K562 (cell line): ENCODE data around the gene LCA5L. TPM values are rescaled to one million over a fixed set of nuclear protein-coding genes. Genes with fewer than 3 reads are reported as not detected.

Source experiments
- BMI1 ChIP-seq: fragments of 150-350 bp; IDR thresholded peaks from 2 replicates; pipeline ENCODE4 v1.6.1; 2014; ENCODE audit warnings: low read length
- CHD4 ChIP-seq: fragments of 200-600 bp; sonication (generic); IDR thresholded peaks from 3 replicates; pipeline ENCODE4 v1.6.1; 2012; ENCODE audit warnings: low read depth, mild to moderate bottlenecking, mixed read lengths, low read length, inconsistent platforms; ENCODE audit not compliant: insufficient read depth, insufficient replicate concordance, poor library complexity, severe bottlenecking
- ETV1 ChIP-seq: fragments of 450-650 bp; conservative IDR thresholded peaks from 2 replicates; pipeline ENCODE4 v1.6.1; 2016; ENCODE audit warnings: missing genetic modification characterization, control low read depth, low read depth, missing compliant biosample characterization
- GTF2F1 ChIP-seq: IDR thresholded peaks from 2 replicates; pipeline ENCODE4 v1.6.1; 2011; ENCODE audit warnings: low read depth, low read length, improper control_type of control experiment
- HCFC1 ChIP-seq: IDR thresholded peaks from 2 replicates; pipeline ENCODE4 v1.6.1; 2012; ENCODE audit warnings: low read depth, low read length, improper control_type of control experiment
- HNRNPH1 ChIP-seq: fragments of 200-400 bp; formaldehyde crosslinking; optimal IDR thresholded peaks from 2 replicates; pipeline ENCODE3; 2017; ENCODE audit warnings: low read depth, mild to moderate bottlenecking, low read length, moderate library complexity
- KDM5B ChIP-seq: fragments of 200-600 bp; sonication (generic); IDR thresholded peaks from 2 replicates; pipeline ENCODE4 v1.6.1; 2012; ENCODE audit warnings: low read depth, mild to moderate bottlenecking, moderate library complexity, low read length, control low read depth, inconsistent platforms; ENCODE audit not compliant: insufficient replicate concordance
- NFXL1 ChIP-seq: fragments of 450-650 bp; formaldehyde crosslinking; IDR thresholded peaks from 2 replicates; pipeline ENCODE4 v1.4.0; 2021; ENCODE audit warnings: mild to moderate bottlenecking
- PHF8 ChIP-seq: fragments of 200-600 bp; sonication (generic); IDR thresholded peaks from 2 replicates; pipeline ENCODE4 v1.6.1; 2012; ENCODE audit warnings: mixed run types, mild to moderate bottlenecking, inconsistent platforms, low read length, moderate library complexity, borderline replicate concordance
- POLR3G ChIP-seq: IDR thresholded peaks from 2 replicates; pipeline ENCODE4 v1.6.1; 2011; ENCODE audit not compliant: insufficient read length, insufficient replicate concordance; ENCODE audit errors: extremely low read depth
- RBM14 ChIP-seq: fragments of 200-400 bp; formaldehyde crosslinking; IDR thresholded peaks from 2 replicates; pipeline ENCODE4 v1.6.1; 2018; ENCODE audit warnings: low read depth, mild to moderate bottlenecking, low read length, moderate library complexity, borderline replicate concordance; ENCODE audit not compliant: insufficient read depth
- SRSF3 ChIP-seq: fragments of 200-400 bp; formaldehyde crosslinking; IDR thresholded peaks from 2 replicates; pipeline ENCODE4 v1.6.1; 2016; ENCODE audit warnings: mild to moderate bottlenecking, low read length, moderate library complexity; ENCODE audit not compliant: insufficient read depth
- STAT5A ChIP-seq: IDR thresholded peaks from 2 replicates; pipeline ENCODE4 v1.6.1; 2012; ENCODE audit warnings: low read length, inconsistent platforms, borderline replicate concordance
- TEAD1 ChIP-seq, 2 experiments: fragments of 450-650 bp in 1 of 2; sonication (generic) in 1 of 2; formaldehyde crosslinking; IDR thresholded peaks; 2 replicates each; pipeline versions ENCODE4 v1.4.0 to v1.8.0; 2020 to 2022; ENCODE audit warnings: mild to moderate bottlenecking in 2 of 2, missing genetic modification reagents in 1 of 2
- ZBTB8A ChIP-seq: fragments of 450-650 bp; IDR thresholded peaks from 2 replicates; pipeline ENCODE4 v1.6.1; 2018; ENCODE audit warnings: mild to moderate bottlenecking, moderate library complexity; ENCODE audit not compliant: partially characterized antibody
- ZNF175 ChIP-seq: fragments of 200-800 bp; sonication (Bioruptor generic); IDR thresholded peaks from 2 replicates; pipeline ENCODE4 v1.6.1; 2016; ENCODE audit warnings: low read depth, mild to moderate bottlenecking, missing genetic modification characterization, missing compliant biosample characterization
- ZNF584 ChIP-seq: fragments of 200-800 bp; sonication (Bioruptor generic); IDR thresholded peaks from 2 replicates; pipeline ENCODE4 v1.6.1; 2016; ENCODE audit warnings: low read depth, mild to moderate bottlenecking, missing genetic modification characterization, missing compliant biosample characterization
- polyA plus RNA-seq, 8 experiments: library from polyadenylated mRNA; depleted of rRNA in 4 of 8; stranded (reverse) in 5 of 8; unstranded in 3 of 8; fragments of >200 nt; fragmentation: Nextera tagmentation in 2 of 8; fragmentation: Illumina TruSeq in 1 of 8; extraction: Ambion mirVana in 2 of 8; extraction: Trizol in 1 of 8; gene quantifications; 2 replicates each; pipeline versions ENCODE4 v1.2.1 to v1.2.3, GENCODE V29; 2011 to 2014; ENCODE audit warnings: inconsistent platforms in 1 of 8, missing spikeins in 1 of 8
- total RNA-seq, 7 experiments: library from RNA; depleted of rRNA in 6 of 7; stranded (reverse); fragments of >200 nt in 6 of 7; fragmentation: Illumina TruSeq in 2 of 7; extraction: Trizol in 2 of 7; gene quantifications; 2 replicates each; pipeline versions ENCODE4 v1.2.1 to v1.2.3, GENCODE V29; 2011 to 2021; ENCODE audit warnings: low replicate concordance in 1 of 7
- TF ChIP-seq, protein P1 (sequence below): fragments of 450-650 bp; IDR thresholded peaks from 2 replicates; pipeline ENCODE4 v1.6.1; 2016; ENCODE audit warnings: missing biosample characterization, missing genetic modification characterization
- TF ChIP-seq, protein P2 (sequence below): fragments of 250-450 bp; sonication (Bioruptor Pico); IDR thresholded peaks from 2 replicates; pipeline ENCODE4 v1.8.0; 2021; ENCODE audit warnings: moderate library complexity, mild to moderate bottlenecking, inconsistent platforms
- TF ChIP-seq, protein P3 (sequence below): fragments of 250-450 bp; sonication (Bioruptor Pico); IDR thresholded peaks from 2 replicates; pipeline ENCODE4 v1.5.1; 2021; ENCODE audit warnings: mild to moderate bottlenecking

LCA5L gene
- total and polyA plus RNA-seq, 9 of the 15 experiments (the other 6 are each of a cell fraction or from before 2014, with no cell fraction given): 1.8 to 4.9 (median 3.8) TPM

DNA sequence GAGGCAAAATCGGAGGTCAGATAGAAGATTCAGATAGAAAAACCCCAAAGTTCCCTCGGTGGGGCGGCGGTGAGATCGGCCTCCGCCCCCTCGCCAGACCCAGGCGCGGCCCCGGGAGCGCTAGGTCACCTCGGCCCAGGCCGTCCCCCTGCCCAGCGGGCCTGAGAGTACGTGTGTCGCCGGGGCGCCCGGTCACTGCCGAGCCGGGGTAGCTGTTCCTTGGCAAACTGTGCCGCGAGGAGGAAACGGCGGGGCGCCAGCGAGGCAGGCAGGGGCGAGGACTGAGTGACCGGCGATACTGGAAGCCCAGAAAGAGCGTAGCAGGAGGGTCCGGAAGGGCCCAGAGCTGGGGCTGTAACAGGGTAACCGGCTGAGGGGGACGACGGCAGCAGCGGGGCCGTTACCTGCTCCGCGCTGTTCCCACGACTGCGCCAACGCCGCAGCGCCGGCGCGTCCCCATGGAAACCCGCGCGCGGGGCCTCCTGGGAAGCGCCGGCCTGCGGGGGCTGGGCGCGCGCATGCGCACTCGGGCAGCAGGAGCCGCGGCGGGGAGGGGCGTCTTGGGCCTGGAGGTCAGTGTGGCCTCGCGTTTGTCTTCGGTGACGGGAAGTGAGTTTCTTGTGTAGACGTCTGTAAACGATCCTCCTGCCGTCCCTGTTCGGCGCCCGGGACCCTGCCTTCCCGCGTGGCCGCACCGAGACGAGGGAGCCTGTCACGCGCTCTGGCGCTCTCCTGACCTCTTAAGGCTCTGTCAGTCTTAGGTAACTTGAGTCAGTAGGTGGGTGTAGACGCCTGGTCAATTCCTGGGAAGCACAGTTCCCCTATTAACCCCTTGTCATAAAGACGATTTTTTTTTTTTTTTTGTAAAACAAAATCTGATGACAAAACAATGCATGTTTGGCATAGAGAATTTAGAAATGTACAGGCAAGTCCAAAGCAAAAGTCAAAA is at the start of gene LCA5L (continued):
- no peak; a peak in 1 of 4 replicates for TF ChIP-seq TEAD1 (CRISPR knock-in tag; IDR thresholded peaks at IDR 0.05)
- no peak for TF ChIP-seq HNRNPH1
- TF ChIP-seq ZBTB8A: no peak
- peak; percentile 54 for TF ChIP-seq ETV1 (tag)
- TF ChIP-seq NFXL1: no peak
- TF ChIP-seq RBM14: no peak
- TF ChIP-seq STAT5A: no peak
- TF ChIP-seq, protein P1, sequence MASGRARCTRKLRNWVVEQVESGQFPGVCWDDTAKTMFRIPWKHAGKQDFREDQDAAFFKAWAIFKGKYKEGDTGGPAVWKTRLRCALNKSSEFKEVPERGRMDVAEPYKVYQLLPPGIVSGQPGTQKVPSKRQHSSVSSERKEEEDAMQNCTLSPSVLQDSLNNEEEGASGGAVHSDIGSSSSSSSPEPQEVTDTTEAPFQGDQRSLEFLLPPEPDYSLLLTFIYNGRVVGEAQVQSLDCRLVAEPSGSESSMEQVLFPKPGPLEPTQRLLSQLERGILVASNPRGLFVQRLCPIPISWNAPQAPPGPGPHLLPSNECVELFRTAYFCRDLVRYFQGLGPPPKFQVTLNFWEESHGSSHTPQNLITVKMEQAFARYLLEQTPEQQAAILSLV: no peak
- TF ChIP-seq, protein P2, sequence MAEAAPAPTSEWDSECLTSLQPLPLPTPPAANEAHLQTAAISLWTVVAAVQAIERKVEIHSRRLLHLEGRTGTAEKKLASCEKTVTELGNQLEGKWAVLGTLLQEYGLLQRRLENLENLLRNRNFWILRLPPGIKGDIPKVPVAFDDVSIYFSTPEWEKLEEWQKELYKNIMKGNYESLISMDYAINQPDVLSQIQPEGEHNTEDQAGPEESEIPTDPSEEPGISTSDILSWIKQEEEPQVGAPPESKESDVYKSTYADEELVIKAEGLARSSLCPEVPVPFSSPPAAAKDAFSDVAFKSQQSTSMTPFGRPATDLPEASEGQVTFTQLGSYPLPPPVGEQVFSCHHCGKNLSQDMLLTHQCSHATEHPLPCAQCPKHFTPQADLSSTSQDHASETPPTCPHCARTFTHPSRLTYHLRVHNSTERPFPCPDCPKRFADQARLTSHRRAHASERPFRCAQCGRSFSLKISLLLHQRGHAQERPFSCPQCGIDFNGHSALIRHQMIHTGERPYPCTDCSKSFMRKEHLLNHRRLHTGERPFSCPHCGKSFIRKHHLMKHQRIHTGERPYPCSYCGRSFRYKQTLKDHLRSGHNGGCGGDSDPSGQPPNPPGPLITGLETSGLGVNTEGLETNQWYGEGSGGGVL (CRISPR knock-in tag): no peak
- TF ChIP-seq GTF2F1: peak; percentile 32; the same call in 1 of the 2 replicates
- TF ChIP-seq KDM5B: peak; percentile 86
- TF ChIP-seq, protein P3, sequence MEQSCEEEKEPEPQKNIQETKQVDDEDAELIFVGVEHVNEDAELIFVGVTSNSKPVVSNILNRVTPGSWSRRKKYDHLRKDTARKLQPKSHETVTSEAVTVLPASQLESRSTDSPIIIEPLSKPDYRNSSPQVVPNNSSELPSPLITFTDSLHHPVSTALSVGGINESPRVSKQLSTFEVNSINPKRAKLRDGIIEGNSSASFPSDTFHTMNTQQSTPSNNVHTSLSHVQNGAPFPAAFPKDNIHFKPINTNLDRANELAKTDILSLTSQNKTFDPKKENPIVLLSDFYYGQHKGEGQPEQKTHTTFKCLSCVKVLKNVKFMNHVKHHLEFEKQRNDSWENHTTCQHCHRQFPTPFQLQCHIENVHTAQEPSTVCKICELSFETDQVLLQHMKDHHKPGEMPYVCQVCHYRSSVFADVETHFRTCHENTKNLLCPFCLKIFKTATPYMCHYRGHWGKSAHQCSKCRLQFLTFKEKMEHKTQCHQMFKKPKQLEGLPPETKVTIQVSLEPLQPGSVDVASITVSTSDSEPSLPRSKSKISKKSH (CRISPR knock-in tag): no peak
- TF ChIP-seq CHD4: no peak
- TF ChIP-seq ZNF584: no peak; the same call in 1 of the 2 replicates
- no peak for TF ChIP-seq POLR3G
- TF ChIP-seq SRSF3: no peak
- TF ChIP-seq HCFC1: peak; percentile 64
- TF ChIP-seq PHF8: peak; percentile 90; the same call in 1 of the 2 replicates
- 0 out of 2 replicates have a peak, but pooled peaks have one; percentile 64 for TF ChIP-seq ZNF175
- peak; percentile 62 for TF ChIP-seq BMI1
